K562 (cell line): ENCODE measurements around the gene IP6K3. TPM values are rescaled to one million over a fixed set of nuclear protein-coding genes. Genes with fewer than 3 reads are reported as not detected.

Experiments used
- ATAC-seq: fragments of 200-7000 bp; cut with Tn5 transposase; 3 replicates; pipeline ENCODE4 v1.9.1; 2020; ENCODE audit warnings: moderate library complexity
- BruUV-seq: library from RNA; stranded (reverse); fragments of 400-500 nt; replicated peaks from 2 replicates; lab custom pipeline; 2021; lab: Mats Ljungman, UMichigan
- CTCF ChIA-PET: fragments of 300-600 bp; formaldehyde crosslinking; extraction: SDS; loops from one replicate; lab custom pipeline; 2021; ENCODE audit warnings: low intra/inter-chr PET ratio; lab: Yijun Ruan, JAX
- POLR2A ChIA-PET: fragments of 300-600, 350-650 bp; sonication (Branson Sonifier 250); formaldehyde crosslinking; extraction: SDS; loops from one replicate; lab custom pipeline; 2021; ENCODE audit warnings: antibody characterized with exemption, inconsistent platforms; lab: Yijun Ruan, JAX
- DNase-seq, 4 experiments: peaks; one replicate each; pipeline versions ENCODE4 v3.0.0 to v3.0.0-alpha.2; 2011 to 2018; ENCODE audit warnings: low spot score in 3 of 4, mixed read lengths in 3 of 4; ENCODE audit errors: extremely low read depth in 1 of 4
- FAIRE-seq: peaks from 2 replicates; lab custom pipeline; 2011; peaks lifted over from hg19 to GRCh38; lab: Jason Lieb, UNC
- H2AFZ ChIP-seq: 2 replicates; pipeline ENCODE4 v1.6.0; 2011; ENCODE audit warnings: low read depth, low read length, control low read depth, inconsistent platforms
- H3K27ac ChIP-seq: fragments of 200-600 bp; 3 replicates; pipeline ENCODE4 v1.8.0; 2011; ENCODE audit warnings: low read depth, mild to moderate bottlenecking, control low read depth, inconsistent platforms, low read length, moderate library complexity, mixed read lengths; ENCODE audit errors: extremely low read depth
- H3K27me3 ChIP-seq, 2 experiments: fragments of 300-600 bp in 1 of 2; 2 replicates in 1 of 2; 3 replicates in 1 of 2; pipeline versions ENCODE4 v1.6.0 to v1.8.0; 2011; ENCODE audit warnings: inconsistent platforms in 2 of 2, low read length in 2 of 2, mild to moderate bottlenecking in 1 of 2, mixed read lengths in 1 of 2, moderate library complexity in 1 of 2; ENCODE audit not compliant: control insufficient read depth in 2 of 2, insufficient read depth in 2 of 2
- H3K36me3 ChIP-seq: fragments of 300-600 bp; 3 replicates; pipeline ENCODE4 v1.8.0; 2011; ENCODE audit warnings: mild to moderate bottlenecking, low read length, inconsistent platforms; ENCODE audit not compliant: control insufficient read depth, insufficient read depth
- H3K4me1 ChIP-seq, 2 experiments: fragments of 200-600 bp in 1 of 2; replicated peaks in 1 of 2; 2 replicates in 1 of 2; 3 replicates in 1 of 2; pipeline versions ENCODE4 v1.5.1 to v1.8.0; 2011; ENCODE audit warnings: inconsistent platforms in 2 of 2, low read length in 2 of 2, mild to moderate bottlenecking in 1 of 2, mixed read lengths in 1 of 2, moderate library complexity in 1 of 2; ENCODE audit not compliant: control insufficient read depth in 2 of 2, insufficient read depth in 2 of 2
- H3K4me2 ChIP-seq: 2 replicates; pipeline ENCODE4 v1.6.1; 2011; ENCODE audit warnings: low read length, control low read depth, inconsistent platforms, mixed read lengths; ENCODE audit not compliant: insufficient read depth
- H3K4me3 ChIP-seq: fragments of 200-600 bp; sonication (generic), shearing (Covaris generic); 2 replicates; pipeline ENCODE4 v1.5.1; 2016; ENCODE audit warnings: control low read depth, inconsistent platforms
- H3K79me2 ChIP-seq: fragments of 200-600 bp; 3 replicates; pipeline ENCODE4 v1.8.0; 2011; ENCODE audit warnings: low read length, inconsistent platforms; ENCODE audit not compliant: control insufficient read depth, insufficient read depth
- H3K9ac ChIP-seq, 2 experiments: 2 replicates each; pipeline versions ENCODE4 v1.6.0 to v1.6.1; 2011; ENCODE audit warnings: low read depth in 2 of 2, low read length in 2 of 2, control low read depth in 1 of 2, inconsistent platforms in 1 of 2, mild to moderate bottlenecking in 1 of 2, mixed read lengths in 1 of 2; ENCODE audit not compliant: insufficient read depth in 1 of 2
- H3K9me1 ChIP-seq: one replicate; pipeline ENCODE4 v1.6.0; 2011; ENCODE audit warnings: inconsistent platforms, mild to moderate bottlenecking, low read length, moderate library complexity; ENCODE audit not compliant: control insufficient read depth, insufficient read depth
- H3K9me3 ChIP-seq: replicated peaks from 2 replicates; pipeline ENCODE4 v1.5.1; 2011; ENCODE audit warnings: low read depth, low read length, inconsistent platforms; ENCODE audit not compliant: control insufficient read depth, insufficient read depth
- H4K20me1 ChIP-seq: replicated peaks from 2 replicates; pipeline ENCODE4 v1.6.1; 2011; ENCODE audit warnings: low read length, inconsistent platforms, mixed read lengths; ENCODE audit not compliant: control insufficient read depth, insufficient read depth
- AFF1 ChIP-seq, 2 experiments: fragments of 450-650 bp; IDR thresholded peaks; 2 replicates each; pipeline ENCODE4 v1.6.1; 2018; ENCODE audit warnings: mild to moderate bottlenecking in 2 of 2, low read depth in 1 of 2; ENCODE audit not compliant: partially characterized antibody in 2 of 2
- BRD9 ChIP-seq: fragments of 450-650 bp; IDR thresholded peaks from 2 replicates; pipeline ENCODE4 v1.6.1; 2018; ENCODE audit warnings: low read depth; ENCODE audit not compliant: partially characterized antibody
- BRF2 ChIP-seq: IDR thresholded peaks from 3 replicates; pipeline ENCODE4 v1.6.1; 2011; ENCODE audit warnings: borderline replicate concordance, mild to moderate bottlenecking; ENCODE audit not compliant: insufficient read length, insufficient read depth
- CEBPG ChIP-seq, 3 experiments: fragments of 200-800 bp in 1 of 3; sonication (Bioruptor generic) in 1 of 3; sonication (generic) in 1 of 3; formaldehyde crosslinking in 1 of 3; IDR thresholded peaks in 2 of 3; conservative IDR thresholded peaks in 1 of 3; 2 replicates each; pipeline versions ENCODE4 v1.6.1 to v1.8.0; 2016 to 2022; ENCODE audit warnings: missing compliant biosample characterization in 2 of 3, missing genetic modification characterization in 2 of 3, mild to moderate bottlenecking in 1 of 3, missing genetic modification reagents in 1 of 3
- ELF4 ChIP-seq: fragments of 450-650 bp; formaldehyde crosslinking; IDR thresholded peaks from 2 replicates; pipeline ENCODE4 v1.4.0; 2022; ENCODE audit warnings: missing genetic modification characterization
- HNRNPL ChIP-seq: fragments of 200-400 bp; formaldehyde crosslinking; IDR thresholded peaks from 2 replicates; pipeline ENCODE4 v1.6.1; 2017; ENCODE audit warnings: low read depth, mild to moderate bottlenecking, low read length
- KDM5B ChIP-seq: fragments of 200-600 bp; sonication (generic); IDR thresholded peaks from 2 replicates; pipeline ENCODE4 v1.6.1; 2012; ENCODE audit warnings: low read depth, mild to moderate bottlenecking, moderate library complexity, low read length, control low read depth, inconsistent platforms; ENCODE audit not compliant: insufficient replicate concordance
- MTA3 ChIP-seq: fragments of 450-650 bp; formaldehyde crosslinking; IDR thresholded peaks from 2 replicates; pipeline ENCODE4 v1.6.1; 2017; ENCODE audit warnings: mild to moderate bottlenecking, borderline replicate concordance
- POLR3A ChIP-seq: IDR thresholded peaks from 2 replicates; pipeline ENCODE4 v1.6.1; 2011; ENCODE audit warnings: borderline replicate concordance, mild to moderate bottlenecking, moderate library complexity; ENCODE audit not compliant: insufficient read length, insufficient read depth; ENCODE audit errors: extremely low read depth
- RBFOX2 ChIP-seq: fragments of 200-400 bp; formaldehyde crosslinking; IDR thresholded peaks from 2 replicates; pipeline ENCODE4 v1.6.1; 2017; ENCODE audit warnings: low read depth, mild to moderate bottlenecking, low read length, moderate library complexity
- RFX7 ChIP-seq: fragments of 250-450 bp; sonication (Bioruptor Pico); IDR thresholded peaks from 2 replicates; pipeline ENCODE4 v1.5.1; 2021; ENCODE audit warnings: mild to moderate bottlenecking
- STAT5B ChIP-seq: fragments of 250-450 bp; sonication (Bioruptor Pico); IDR thresholded peaks from 2 replicates; pipeline ENCODE4 v1.8.0; 2021; ENCODE audit warnings: mild to moderate bottlenecking, inconsistent platforms
- WGBS: fragments of 100-300 bp; shearing (Covaris generic); methylation state at CpG from one replicate; pipeline ENCODE4 v1.1.6; 2016; ENCODE audit warnings: low coverage, mixed read lengths; ENCODE audit not compliant: insufficient coverage; ENCODE audit errors: missing lambda C conversion rate; 5-methylcytosine and 5-hydroxymethylcytosine counted together
- in situ Hi-C: fragments of 300-500 bp; cut with MboI; formaldehyde crosslinking; loops from 4 replicates; pipeline ENCODE4 v1.15.0; 2018; ENCODE audit warnings: inconsistent platforms, mixed read lengths
- intact Hi-C: fragments of 100-400 bp; cut with micrococcal nuclease; formaldehyde crosslinking; loops from 2 replicates; pipeline ENCODE4 v1.14.2; 2022
- polyA plus RNA-seq, 8 experiments: library from polyadenylated mRNA; depleted of rRNA in 4 of 8; stranded (reverse) in 5 of 8; unstranded in 3 of 8; fragments of >200 nt; fragmentation: Nextera tagmentation in 2 of 8; fragmentation: Illumina TruSeq in 1 of 8; extraction: Ambion mirVana in 2 of 8; extraction: Trizol in 1 of 8; gene quantifications; 2 replicates each; pipeline versions ENCODE4 v1.2.1 to v1.2.3, GENCODE V29; 2011 to 2014; ENCODE audit warnings: inconsistent platforms in 1 of 8, missing spikeins in 1 of 8
- total RNA-seq, 7 experiments: library from RNA; depleted of rRNA in 6 of 7; stranded (reverse); fragments of >200 nt in 6 of 7; fragmentation: Illumina TruSeq in 2 of 7; extraction: Trizol in 2 of 7; gene quantifications; 2 replicates each; pipeline versions ENCODE4 v1.2.1 to v1.2.3, GENCODE V29; 2011 to 2021; ENCODE audit warnings: low replicate concordance in 1 of 7
- TF ChIP-seq, protein P1 (sequence below): fragments of 450-650 bp; IDR thresholded peaks from 2 replicates; pipeline ENCODE4 v1.6.1; 2016; ENCODE audit warnings: mild to moderate bottlenecking

IP6K3 gene
- total and polyA plus RNA-seq, 9 of the 15 experiments (the other 6 are each of a cell fraction or from before 2014, with no cell fraction given): not detected

GRCh38 chr6:33688451-33689147, 58.1 kb downstream of the IP6K3 start:
- BruUV-seq: no TSS peak
- no peak for DNase-seq
- no peak for ATAC-seq
- Histone ChIP-seq H3K9ac (no peak overlapping the region), H3K36me3 (peaks cover 98% of the 10 kb centered on the region; the same call in 2 of the 3 replicates), H3K9me3 (no peaks in the 10 kb centered on the region), H4K20me1 (peaks cover 9% of the 10 kb centered on the region; the same call in 1 of the 2 replicates), H3K27ac (no peak overlapping the region), H3K79me2 (no peaks in the 10 kb centered on the region), H3K4me1 (peaks cover 0 to 15% of the 10 kb centered on the region in 2 experiments; a peak in 2 of 5 replicates), H2AFZ (no peak overlapping the region), H3K9me1 (no peaks in the 10 kb centered on the region), H3K27me3 (no peaks in the 10 kb centered on the region), H3K4me3 (no peak overlapping the region), H3K4me2 (no peak overlapping the region)
- WGBS: 88% methylated on average over 23 of the region's 25 CpGs
- FAIRE-seq: no peak
- in situ Hi-C loops (no loop called here), intact Hi-C loops (no loop called here)
- CTCF ChIA-PET: no interaction called here
- POLR2A ChIA-PET: interaction anchor here (0.6 to 1.3 kb wide), 3 partner anchors 12 to 85 kb away, joined by 3 to 4 read pairs (median 4); no protein-coding TSS in a partner anchor
- TF ChIP-seq RFX7 (CRISPR knock-in tag) (no peak), BRD9 (no peak), MTA3 (no peak), BRF2 (no peak), RBFOX2 (no peak), CEBPG (CRISPR knock-in tag; IDR thresholded peaks at IDR 0.05) (no peak), CEBPG (tag; conservative IDR thresholded peaks at IDR 0.05 in 1 of 2, IDR thresholded peaks at IDR 0.05 in 1 of 2) (no peak), POLR3A (no peak), AFF1 (IDR thresholded peaks at IDR 0.05; ENCODE audit: low read depth in 1 of 2, partially characterized antibody in 2 of 2) (no peak), STAT5B (CRISPR knock-in tag) (no peak), HNRNPL (no peak), ELF4 (CRISPR knock-in tag) (no peak), KDM5B (no peak)
- TF ChIP-seq, protein P1, sequence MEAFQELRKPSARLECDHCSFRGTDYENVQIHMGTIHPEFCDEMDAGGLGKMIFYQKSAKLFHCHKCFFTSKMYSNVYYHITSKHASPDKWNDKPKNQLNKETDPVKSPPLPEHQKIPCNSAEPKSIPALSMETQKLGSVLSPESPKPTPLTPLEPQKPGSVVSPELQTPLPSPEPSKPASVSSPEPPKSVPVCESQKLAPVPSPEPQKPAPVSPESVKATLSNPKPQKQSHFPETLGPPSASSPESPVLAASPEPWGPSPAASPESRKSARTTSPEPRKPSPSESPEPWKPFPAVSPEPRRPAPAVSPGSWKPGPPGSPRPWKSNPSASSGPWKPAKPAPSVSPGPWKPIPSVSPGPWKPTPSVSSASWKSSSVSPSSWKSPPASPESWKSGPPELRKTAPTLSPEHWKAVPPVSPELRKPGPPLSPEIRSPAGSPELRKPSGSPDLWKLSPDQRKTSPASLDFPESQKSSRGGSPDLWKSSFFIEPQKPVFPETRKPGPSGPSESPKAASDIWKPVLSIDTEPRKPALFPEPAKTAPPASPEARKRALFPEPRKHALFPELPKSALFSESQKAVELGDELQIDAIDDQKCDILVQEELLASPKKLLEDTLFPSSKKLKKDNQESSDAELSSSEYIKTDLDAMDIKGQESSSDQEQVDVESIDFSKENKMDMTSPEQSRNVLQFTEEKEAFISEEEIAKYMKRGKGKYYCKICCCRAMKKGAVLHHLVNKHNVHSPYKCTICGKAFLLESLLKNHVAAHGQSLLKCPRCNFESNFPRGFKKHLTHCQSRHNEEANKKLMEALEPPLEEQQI: no peak
